Thymus (tissue), 11 donors: ENCODE measurements around the gene CLCNKA. TPM values are rescaled to one million over a fixed set of nuclear protein-coding genes. Genes with fewer than 3 reads are reported as not detected.
"Not testable (repeated sequence)": the region's sequence is repeated elsewhere in the genome, so short reads cannot be mapped to it uniquely, and the experiment has no call there.

ENCODE experiments used
- DNase-seq, 9 donors: peaks; one replicate each; pipeline ENCODE4 v3.0.0-alpha.2; 2013; ENCODE audit warnings: low spot score in 9 of 9, low read depth in 6 of 9, missing footprints in 1 of 9
- H3K27ac ChIP-seq, 2 donors: one replicate each; pipeline ENCODE4 v1.5.1; 2013; ENCODE audit warnings: control low read depth in 1 of 2, low read depth in 1 of 2, low read length in 1 of 2, mild to moderate bottlenecking in 1 of 2, moderate library complexity in 1 of 2
- H3K27me3 ChIP-seq, 2 donors: one replicate each; pipeline ENCODE4 v1.5.1; 2013; ENCODE audit warnings: low read length in 1 of 2; ENCODE audit not compliant: control insufficient read depth in 2 of 2, insufficient read depth in 1 of 2
- H3K36me3 ChIP-seq, 2 donors: one replicate each; pipeline ENCODE4 v1.5.1; 2013; ENCODE audit warnings: low read length in 1 of 2, mild to moderate bottlenecking in 1 of 2, moderate library complexity in 1 of 2; ENCODE audit not compliant: control insufficient read depth in 2 of 2, insufficient read depth in 2 of 2
- H3K4me1 ChIP-seq, 2 donors: one replicate each; pipeline ENCODE4 v1.5.1; 2013; ENCODE audit warnings: low read length in 2 of 2; ENCODE audit not compliant: control insufficient read depth in 2 of 2, insufficient read depth in 2 of 2
- H3K4me3 ChIP-seq, 2 donors: one replicate each; pipeline ENCODE4 v1.5.1; 2013; ENCODE audit warnings: low read length in 2 of 2, control low read depth in 1 of 2, mild to moderate bottlenecking in 1 of 2
- H3K9me3 ChIP-seq, 2 donors: one replicate each; pipeline ENCODE4 v1.5.1; 2013; ENCODE audit warnings: low read length in 1 of 2, mild to moderate bottlenecking in 1 of 2; ENCODE audit not compliant: control insufficient read depth in 2 of 2, insufficient read depth in 1 of 2
- WGBS: extraction: QIAGEN DNeasy Blood & Tissue Kit; methylation state at CpG from one replicate; pipeline ENCODE4 v1.1.7; 2013; 5-methylcytosine and 5-hydroxymethylcytosine counted together
- polyA plus RNA-seq: library from polyadenylated mRNA; stranded (reverse); fragments of 200-250 nt; gene quantifications from one replicate; pipeline ENCODE4 v1.2.3, GENCODE V29; 2013
- total RNA-seq: library from RNA; stranded (reverse); fragments of 120-200 nt; gene quantifications from one replicate; pipeline ENCODE4 v1.2.4, GENCODE V29; 2013
- donor health status: healthy.

Gene CLCNKA
- total and polyA plus RNA-seq, 2 donors: under 0.01 to 0.30 TPM

- peak in 1 of 9 donors; percentile 12 for DNase-seq
- Histone ChIP-seq H3K9me3 (no peaks in the 10 kb centered on the region), H3K27me3 (peaks cover 0 to 2% of the 10 kb centered on the region in 2 donors), H3K27ac (no peak overlapping the region), H3K36me3 (no peaks in the 10 kb centered on the region), H3K4me3 (no peak overlapping the region), H3K4me1 (no peaks in the 10 kb centered on the region)
- 93% methylated on average over 11 of the region's 11 CpGs for WGBS
Measured at GRCh38 chr1:15994590-15995351, 27.1 kb upstream of the CLCNKA start.

DNA sequence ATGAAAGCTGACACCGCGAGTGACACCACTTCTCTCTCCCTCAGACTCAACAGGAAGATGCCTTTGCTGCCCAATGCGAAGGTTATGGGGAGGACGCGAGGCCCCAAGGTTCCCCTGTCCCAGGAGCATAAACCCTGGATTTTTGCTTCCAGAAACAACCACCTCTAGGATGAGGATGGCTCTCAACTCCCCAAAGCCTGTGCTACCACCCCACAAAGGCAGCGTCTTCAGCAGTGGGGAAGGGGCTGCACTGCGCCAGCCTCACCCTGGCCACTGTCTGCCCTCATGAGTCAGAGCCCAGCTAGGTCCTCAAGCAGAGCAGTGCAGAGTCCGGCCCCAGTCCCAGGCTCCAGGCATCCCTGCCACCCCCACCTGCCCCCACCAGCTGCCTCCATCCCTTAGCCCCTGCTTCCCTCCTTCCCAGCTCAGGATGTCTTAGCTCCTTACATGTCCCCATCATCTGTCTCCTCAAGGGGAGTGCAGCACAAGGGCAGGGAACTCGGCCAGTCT lies 24.7 kb upstream of the CLCNKA start:
- Histone ChIP-seq H3K36me3 (no peaks in the 10 kb centered on the region), H3K4me1 (no peaks in the 10 kb centered on the region), H3K27ac (no peak overlapping the region), H3K9me3 (no peaks in the 10 kb centered on the region), H3K27me3 (peaks cover 0 to 2% of the 10 kb centered on the region in 2 donors), H3K4me3 (no peak overlapping the region)
- no peak for DNase-seq
- 93% methylated on average over 9 of the region's 9 CpGs for WGBS

DNA sequence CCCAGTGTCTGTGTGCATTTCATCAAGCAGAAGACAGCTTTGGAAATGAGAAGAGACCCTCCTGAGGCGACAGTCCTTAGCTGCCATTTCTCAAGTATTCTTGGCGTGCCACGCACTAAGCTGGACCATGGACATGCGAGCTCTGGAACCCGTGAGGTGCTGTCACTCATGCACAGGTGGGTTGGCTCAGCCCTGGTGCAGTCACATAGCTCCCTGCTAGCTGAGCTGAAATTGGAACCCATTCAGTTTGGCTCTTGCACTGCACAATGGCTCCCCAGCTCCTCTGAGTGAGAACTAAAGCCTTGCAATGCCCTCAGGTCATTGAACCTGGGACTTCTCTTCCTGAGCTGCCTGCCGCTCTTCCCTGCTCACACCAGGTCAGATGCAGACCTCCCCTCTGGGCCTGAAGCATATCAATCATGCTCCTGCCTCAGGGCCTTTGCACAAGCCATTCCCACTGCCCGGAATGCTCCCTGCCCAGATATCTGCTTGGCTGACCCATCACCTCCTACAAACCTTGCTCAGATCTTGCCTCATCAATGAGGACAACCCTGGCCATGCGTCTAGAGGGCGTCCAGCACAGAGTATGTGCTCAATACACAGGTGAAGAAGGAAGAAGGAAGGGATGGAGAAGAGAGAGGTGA lies 24.1 kb upstream of the CLCNKA start:
- no peaks in the 10 kb centered on the region for H3K9me3 ChIP-seq
- H3K4me3 ChIP-seq: no peak overlapping the region
- H3K27me3 ChIP-seq: peaks cover 0 to 2% of the 10 kb centered on the region in 2 donors
- no peaks in the 10 kb centered on the region for H3K36me3 ChIP-seq
- no peak for DNase-seq
- no peak overlapping the region for H3K27ac ChIP-seq
- H3K4me1 ChIP-seq: no peaks in the 10 kb centered on the region
- WGBS: 95% methylated on average over 9 of the region's 9 CpGs

GRCh38 chr1:15998929-15999328 lies 22.9 kb upstream of the CLCNKA start:
- Histone ChIP-seq H3K36me3 (no peaks in the 10 kb centered on the region), H3K4me3 (no peak overlapping the region), H3K9me3 (no peaks in the 10 kb centered on the region), H3K27me3 (peaks cover 0 to 2% of the 10 kb centered on the region in 2 donors), H3K4me1 (no peaks in the 10 kb centered on the region), H3K27ac (no peak overlapping the region)
- DNase-seq: no peak
- WGBS: 98% methylated on average over 11 of the region's 11 CpGs

- H3K36me3 ChIP-seq, H3K27me3 ChIP-seq, H3K9me3 ChIP-seq, H3K4me1 ChIP-seq, H3K27ac ChIP-seq, H3K4me3 ChIP-seq, DNase-seq: not testable (repeated sequence)
- 88% methylated on average over 10 of the region's 10 CpGs for WGBS
Measured at GRCh38 chr1:16001274-16001673, 20.6 kb upstream of the CLCNKA start.

DNA sequence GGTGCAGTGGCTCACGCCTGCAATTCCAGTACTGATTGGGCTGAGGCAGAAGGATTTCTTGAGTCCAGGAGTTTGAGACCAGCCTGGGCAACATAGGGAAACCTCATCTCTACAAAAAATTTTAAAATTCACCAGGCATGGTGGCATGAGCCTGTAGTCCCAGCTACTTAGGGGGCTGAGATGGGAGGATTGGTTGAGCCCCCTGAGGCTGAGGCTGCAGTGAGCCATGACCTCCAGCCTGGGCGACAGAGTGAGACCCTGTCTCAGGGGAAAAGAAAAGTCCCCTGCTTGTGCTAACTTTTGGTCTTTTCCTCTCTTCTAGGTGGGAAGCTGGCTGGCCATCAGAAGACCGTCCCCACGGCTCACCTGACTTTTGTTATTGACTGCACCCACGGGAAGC lies 16.2 kb upstream of the CLCNKA start:
- 89% methylated on average over 5 of the region's 5 CpGs for WGBS
- H3K4me1 ChIP-seq: no peaks in the 10 kb centered on the region
- no peak overlapping the region for H3K27ac ChIP-seq
- H3K9me3 ChIP-seq: no peaks in the 10 kb centered on the region
- H3K36me3 ChIP-seq: no peaks in the 10 kb centered on the region
- peaks cover 0 to 8% of the 10 kb centered on the region in 2 donors for H3K27me3 ChIP-seq
- H3K4me3 ChIP-seq: no peak overlapping the region
- no peak for DNase-seq

GRCh38 chr1:16006010-16006409 lies 15.8 kb upstream of the CLCNKA start:
- Histone ChIP-seq H3K36me3 (no peaks in the 10 kb centered on the region), H3K9me3 (no peaks in the 10 kb centered on the region), H3K27ac (no peak overlapping the region), H3K4me1 (no peaks in the 10 kb centered on the region), H3K27me3 (peaks cover 0 to 8% of the 10 kb centered on the region in 2 donors), H3K4me3 (no peak overlapping the region)
- WGBS: 83% methylated on average over 11 of the region's 11 CpGs
- DNase-seq: no peak

DNA sequence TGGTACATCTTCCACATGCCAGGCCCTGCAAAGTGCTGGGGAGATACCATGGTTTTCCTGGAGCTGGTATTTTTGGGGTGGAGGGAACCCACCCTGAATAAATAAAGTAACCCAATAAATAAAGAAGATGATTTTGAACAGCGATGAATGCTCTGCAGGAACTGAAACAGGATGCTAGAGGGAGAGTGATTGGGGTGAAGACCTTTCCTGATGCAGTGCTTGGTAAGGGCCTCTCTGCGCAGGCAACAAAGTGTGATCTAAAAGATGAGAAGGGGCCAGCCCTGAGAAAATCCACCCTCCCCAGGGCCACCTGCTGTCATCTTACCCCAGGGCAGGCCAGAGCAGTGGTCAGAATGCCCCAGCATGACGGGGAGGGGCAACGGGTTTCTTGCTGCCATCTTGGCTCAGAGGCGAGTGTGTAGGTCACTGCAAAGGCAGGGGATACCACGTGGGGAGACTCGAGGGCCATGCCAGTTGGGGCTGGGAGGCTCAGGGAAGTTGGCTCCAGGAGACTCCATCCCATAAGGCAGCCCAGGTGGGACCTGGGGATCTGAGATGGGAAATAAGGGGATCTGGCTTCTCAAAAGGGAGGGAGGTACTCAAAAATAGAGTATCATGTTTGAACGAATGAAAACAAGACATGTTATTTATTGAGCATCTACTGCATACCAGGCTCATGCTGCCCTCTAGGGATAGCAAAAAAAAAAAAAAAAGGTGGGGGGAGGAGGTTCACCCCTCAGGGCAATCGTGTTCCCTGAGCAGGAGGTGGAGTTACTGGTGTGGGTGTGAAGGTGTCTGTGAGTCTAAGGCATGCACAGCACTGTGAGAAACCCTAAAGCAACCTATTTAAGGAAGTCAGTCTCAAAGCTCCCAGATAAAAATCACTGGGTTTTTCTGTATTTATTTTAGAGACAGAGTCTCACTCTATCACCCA lies 15.0 kb upstream of the CLCNKA start:
- peak in 1 of 9 donors; percentile 10 for DNase-seq
- H3K27me3 ChIP-seq: peaks cover 0 to 11% of the 10 kb centered on the region in 2 donors
- no peaks in the 10 kb centered on the region for H3K36me3 ChIP-seq
- no peaks in the 10 kb centered on the region for H3K4me1 ChIP-seq
- no peak overlapping the region for H3K4me3 ChIP-seq
- WGBS: 81% methylated on average over 9 of the region's 9 CpGs
- no peak overlapping the region for H3K27ac ChIP-seq
- H3K9me3 ChIP-seq: no peaks in the 10 kb centered on the region
